Peyer's patch (tissue), 4 donors: Measurements from ENCODE around the gene BBS12.

ENCODE experiments used
- POLR2A ChIP-seq, 2 donors: fragments of 450-650 bp; IDR thresholded peaks; one replicate each; pipeline ENCODE4 v1.5.1; 2017; ENCODE audit warnings: antibody characterized with exemption in 2 of 2, mild to moderate bottlenecking in 2 of 2, moderate library complexity in 2 of 2
- TF ChIP-seq, protein P1 (sequence below), 6 experiments: fragments of 450-650 bp in 4 of 6; fragments of 200-600 bp in 2 of 6; sonication (generic) in 1 of 6; IDR thresholded peaks; one replicate each; pipeline ENCODE4 v1.5.1; 2017 to 2019; ENCODE audit warnings: antibody characterized with exemption in 6 of 6, mild to moderate bottlenecking in 3 of 6, moderate library complexity in 1 of 6

- TF ChIP-seq, protein P1, sequence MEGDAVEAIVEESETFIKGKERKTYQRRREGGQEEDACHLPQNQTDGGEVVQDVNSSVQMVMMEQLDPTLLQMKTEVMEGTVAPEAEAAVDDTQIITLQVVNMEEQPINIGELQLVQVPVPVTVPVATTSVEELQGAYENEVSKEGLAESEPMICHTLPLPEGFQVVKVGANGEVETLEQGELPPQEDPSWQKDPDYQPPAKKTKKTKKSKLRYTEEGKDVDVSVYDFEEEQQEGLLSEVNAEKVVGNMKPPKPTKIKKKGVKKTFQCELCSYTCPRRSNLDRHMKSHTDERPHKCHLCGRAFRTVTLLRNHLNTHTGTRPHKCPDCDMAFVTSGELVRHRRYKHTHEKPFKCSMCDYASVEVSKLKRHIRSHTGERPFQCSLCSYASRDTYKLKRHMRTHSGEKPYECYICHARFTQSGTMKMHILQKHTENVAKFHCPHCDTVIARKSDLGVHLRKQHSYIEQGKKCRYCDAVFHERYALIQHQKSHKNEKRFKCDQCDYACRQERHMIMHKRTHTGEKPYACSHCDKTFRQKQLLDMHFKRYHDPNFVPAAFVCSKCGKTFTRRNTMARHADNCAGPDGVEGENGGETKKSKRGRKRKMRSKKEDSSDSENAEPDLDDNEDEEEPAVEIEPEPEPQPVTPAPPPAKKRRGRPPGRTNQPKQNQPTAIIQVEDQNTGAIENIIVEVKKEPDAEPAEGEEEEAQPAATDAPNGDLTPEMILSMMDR (IDR thresholded peaks at IDR 0.05), result no peak
- no peak for TF ChIP-seq POLR2A (IDR thresholded peaks at IDR 0.05)
These were observed 828 bp upstream of the BBS12 start for GRCh38 chr4:122731676-122732075.
